ENCODE data around the gene RASSF1. TPM values are rescaled to one million over a fixed set of nuclear protein-coding genes. Genes with fewer than 3 reads are reported as not detected.

RASSF1 gene
- total and polyA plus RNA-seq, 2 of the 8 experiments (the other 6 are each of a cell fraction or from before 2014, with no cell fraction given): 10.3 to 15.7 TPM

DNA sequence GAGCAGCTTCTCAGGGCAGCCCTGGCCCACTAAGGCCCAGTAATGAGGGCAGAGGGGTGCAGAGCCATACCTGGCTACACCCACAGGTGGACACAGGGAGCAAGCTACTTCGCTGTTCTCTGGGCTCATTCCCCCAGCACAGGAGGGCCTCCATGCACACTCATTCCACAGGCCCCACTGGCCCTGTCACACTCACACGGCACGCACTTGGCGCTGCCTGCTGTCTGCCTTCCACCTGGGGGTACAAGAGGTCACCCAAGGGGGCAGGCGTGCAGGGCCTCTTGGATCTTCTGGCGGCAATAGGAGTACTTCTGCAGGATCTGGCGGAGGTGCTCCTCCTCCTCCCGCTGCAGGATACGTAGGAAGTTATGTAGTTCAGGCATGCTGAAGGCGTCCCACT lies 10.3 kb downstream of the RASSF1 start:
- H3K4me3 ChIP-seq (ENCODE audit: extremely low read depth in 1 of 4, insufficient read depth in 2 of 4, low read depth in 3 of 4, low read length in 4 of 4): no peak overlapping the region
- H3K56ac ChIP-seq (replicated peaks; ENCODE audit: insufficient read length, low read depth, low read length): no peak overlapping the region
- H2AK5ac ChIP-seq (ENCODE audit: low read depth, low read length): no peak overlapping the region
- H4K91ac ChIP-seq (replicated peaks; ENCODE audit: insufficient read length, low read length): no peak overlapping the region
- H3K27ac ChIP-seq (ENCODE audit: low read depth, low read length): no peak overlapping the region
- no peak overlapping the region for H2AFZ ChIP-seq (ENCODE audit: low read length)
- H4K5ac ChIP-seq (ENCODE audit: insufficient read length, low read depth, low read length): no peak overlapping the region
- no peak overlapping the region for H2BK5ac ChIP-seq (ENCODE audit: low read depth, low read length)
- H4K20me1 ChIP-seq (replicated peaks in 1 of 2; ENCODE audit: control insufficient read depth in 1 of 2, insufficient read depth in 2 of 2, low read length in 2 of 2): peaks cover 8 to 9% of the 10 kb centered on the region in 2 experiments
- ChIA-PET POLR2A (ENCODE audit: partially characterized antibody) (interaction anchor here (3.3 to 6.4 kb wide), 3 partner anchors 11 to 38 kb away, joined by 16 to 36 read pairs (median 17); partner anchors contain the start of genes HYAL2, IFRD2 and RASSF1), CTCF (ENCODE audit: partially characterized antibody) (interaction anchor here (1.3 kb wide), 1 partner anchor 12 kb away, joined by 5 read pairs; no protein-coding TSS in a partner anchor)
- no peak overlapping the region for H3K4me2 ChIP-seq (ENCODE audit: insufficient read depth in 1 of 2, low read depth in 2 of 2, low read length in 2 of 2)
- H3K79me2 ChIP-seq (ENCODE audit: control insufficient read depth in 1 of 2, insufficient read depth in 2 of 2, low read length in 2 of 2): peaks cover 0 to 25% of the 10 kb centered on the region in 2 experiments; a peak in 2 of 4 replicates
- no peak for DNase-seq (ENCODE audit: low read depth in 1 of 2, low spot score in 2 of 2)
- 89% methylated on average over 10 of the region's 10 CpGs; no CpG with 5 or more reads in 1 of the 2 experiments for WGBS, 2 experiments (ENCODE audit: extremely low coverage in 1 of 2, insufficient coverage in 1 of 2, insufficient read length in 1 of 2, insufficient replicate concordance in 2 of 2, low coverage in 1 of 2, low lambda C conversion rate in 2 of 2, missing lambda C conversion rate in 1 of 2)
- peaks cover 8% of the 10 kb centered on the region; the same call in 1 of the 2 replicates for H3K79me1 ChIP-seq (ENCODE audit: low read depth, low read length)
- no peaks in the 10 kb centered on the region for H3K27me3 ChIP-seq (replicated peaks in 1 of 4; ENCODE audit: control insufficient read depth in 3 of 4, extremely low read depth in 1 of 4, insufficient read depth in 3 of 4, low read length in 3 of 4)
- peaks cover 0 to 6% (median 4%) of the 10 kb centered on the region in 4 experiments; a peak in 3 of 7 replicates for H3K4me1 ChIP-seq (replicated peaks in 1 of 4; ENCODE audit: control insufficient read depth in 3 of 4, insufficient read depth in 4 of 4, low read length in 3 of 4)
- no peak overlapping the region for H3K14ac ChIP-seq (ENCODE audit: insufficient read length)
- no peak overlapping the region for H3K18ac ChIP-seq (ENCODE audit: extremely low read depth, low read length)
- TF ChIP-seq KDM1A (IDR thresholded peaks at IDR 0.05; ENCODE audit: borderline replicate concordance, low read length): no peak
- no peak for TF ChIP-seq JUND (IDR thresholded peaks at IDR 0.05; ENCODE audit: low read length)
- no peak for TF ChIP-seq ZNF274 (IDR thresholded peaks at IDR 0.05; ENCODE audit: borderline replicate concordance, extremely low read depth, low read length)
- TF ChIP-seq CBX8 (IDR thresholded peaks at IDR 0.05; ENCODE audit: borderline replicate concordance, low read depth, low read length): no peak
- TF ChIP-seq, protein P1, sequence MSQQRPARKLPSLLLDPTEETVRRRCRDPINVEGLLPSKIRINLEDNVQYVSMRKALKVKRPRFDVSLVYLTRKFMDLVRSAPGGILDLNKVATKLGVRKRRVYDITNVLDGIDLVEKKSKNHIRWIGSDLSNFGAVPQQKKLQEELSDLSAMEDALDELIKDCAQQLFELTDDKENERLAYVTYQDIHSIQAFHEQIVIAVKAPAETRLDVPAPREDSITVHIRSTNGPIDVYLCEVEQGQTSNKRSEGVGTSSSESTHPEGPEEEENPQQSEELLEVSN (IDR thresholded peaks at IDR 0.05): no peak
- TF ChIP-seq BRCA1 (IDR thresholded peaks at IDR 0.05; ENCODE audit: low read depth, low read length): no peak
- no peak for TF ChIP-seq EGR1 (IDR thresholded peaks at IDR 0.05; ENCODE audit: borderline replicate concordance, low read depth, low read length)
- TF ChIP-seq HDAC2 (IDR thresholded peaks at IDR 0.05; ENCODE audit: borderline replicate concordance in 1 of 2, low read depth in 2 of 2, low read length in 2 of 2): no peak
- no peak for TF ChIP-seq YY1 (IDR thresholded peaks at IDR 0.05; ENCODE audit: low read depth, low read length)
- TF ChIP-seq SP1 (IDR thresholded peaks at IDR 0.05; ENCODE audit: low read depth, low read length): no peak
- TF ChIP-seq SIRT6 (IDR thresholded peaks at IDR 0.05; ENCODE audit: low read length): no peak
- H2BK12ac ChIP-seq (ENCODE audit: low read depth, low read length): no peak overlapping the region
- H2BK15ac ChIP-seq (ENCODE audit: low read length): no peak overlapping the region
- no peak overlapping the region for H3K23ac ChIP-seq (ENCODE audit: insufficient read length)
- H3K23me2 ChIP-seq (ENCODE audit: low read depth, low read length): peaks cover 11% of the 10 kb centered on the region; the same call in 1 of the 2 replicates
- H3K9me3 ChIP-seq (ENCODE audit: insufficient read depth in 2 of 2, low read depth in 1 of 2, low read length in 1 of 2): no peaks in the 10 kb centered on the region
- H2BK20ac ChIP-seq (ENCODE audit: low read length): no peak overlapping the region
- no peak overlapping the region for H3K4ac ChIP-seq (replicated peaks; ENCODE audit: insufficient read length, low read depth, low read length)
- peaks cover 11 to 31% (median 24%) of the 10 kb centered on the region in 4 experiments; a peak in 7 of 8 replicates for H3K36me3 ChIP-seq (ENCODE audit: control insufficient read depth in 2 of 4, insufficient read depth in 4 of 4, low read length in 3 of 4)
- no peak for FAIRE-seq
- no peak overlapping the region for H2BK120ac ChIP-seq (replicated peaks; ENCODE audit: low read depth, low read length)
- no peak overlapping the region for H4K8ac ChIP-seq (ENCODE audit: extremely low read depth, insufficient read depth, low read length)
- H3K9ac ChIP-seq (replicated peaks in 1 of 4; ENCODE audit: extremely low read depth in 1 of 4, low read depth in 3 of 4, low read length in 3 of 4): no peak overlapping the region

Data from H1 (cell line).